Right atrium auricular region (tissue), 2 donors: ENCODE data around the gene CD34. TPM values are rescaled to one million over a fixed set of nuclear protein-coding genes. Genes with fewer than 3 reads are reported as not detected.

Source experiments
- DNase-seq: peaks from one replicate; pipeline ENCODE4 v3.0.0-alpha.2; 2019; ENCODE audit warnings: low spot score
- H3K27ac ChIP-seq, 2 donors: fragments of 200-600 bp; sonication (generic); 1 replicate in 1 of 2; 2 replicates in 1 of 2; pipeline ENCODE4 v1.5.1; 2016 to 2019
- H3K27me3 ChIP-seq, 2 donors: fragments of 200-600 bp; sonication (generic); one replicate each; pipeline versions ENCODE4 v1.5.1 to v1.6.0; 2017 to 2019
- H3K36me3 ChIP-seq: fragments of 200-600 bp; sonication (generic); one replicate; pipeline ENCODE4 v1.5.1; 2016
- H3K4me1 ChIP-seq, 2 donors: fragments of 200-600 bp; sonication (generic); one replicate each; pipeline versions ENCODE4 v1.5.1 to v1.6.0; 2017 to 2019
- H3K4me3 ChIP-seq, 2 donors: fragments of 200-600 bp; sonication (generic); 1 replicate in 1 of 2; 2 replicates in 1 of 2; pipeline ENCODE4 v1.5.1; 2017 to 2019; ENCODE audit warnings: mild to moderate bottlenecking in 1 of 2, moderate library complexity in 1 of 2
- H3K9me3 ChIP-seq, 2 donors: fragments of 200-600 bp; sonication (generic); one replicate each; pipeline ENCODE4 v1.5.1; 2019
- total RNA-seq, 2 donors: library from RNA; depleted of rRNA; stranded (reverse); fragments of >200 nt; gene quantifications; one replicate each; pipeline ENCODE4 v1.1.0, GENCODE V29; 2016
- TF ChIP-seq, protein P1 (sequence below), 2 donors: fragments of 200-600 bp; sonication (generic); IDR thresholded peaks; one replicate each; pipeline ENCODE4 v1.5.1; 2019; ENCODE audit warnings: antibody characterized with exemption in 2 of 2

CD34 gene
- total RNA-seq, 2 donors from 2014 or later, result 76.7 to 76.8 TPM

DNA sequence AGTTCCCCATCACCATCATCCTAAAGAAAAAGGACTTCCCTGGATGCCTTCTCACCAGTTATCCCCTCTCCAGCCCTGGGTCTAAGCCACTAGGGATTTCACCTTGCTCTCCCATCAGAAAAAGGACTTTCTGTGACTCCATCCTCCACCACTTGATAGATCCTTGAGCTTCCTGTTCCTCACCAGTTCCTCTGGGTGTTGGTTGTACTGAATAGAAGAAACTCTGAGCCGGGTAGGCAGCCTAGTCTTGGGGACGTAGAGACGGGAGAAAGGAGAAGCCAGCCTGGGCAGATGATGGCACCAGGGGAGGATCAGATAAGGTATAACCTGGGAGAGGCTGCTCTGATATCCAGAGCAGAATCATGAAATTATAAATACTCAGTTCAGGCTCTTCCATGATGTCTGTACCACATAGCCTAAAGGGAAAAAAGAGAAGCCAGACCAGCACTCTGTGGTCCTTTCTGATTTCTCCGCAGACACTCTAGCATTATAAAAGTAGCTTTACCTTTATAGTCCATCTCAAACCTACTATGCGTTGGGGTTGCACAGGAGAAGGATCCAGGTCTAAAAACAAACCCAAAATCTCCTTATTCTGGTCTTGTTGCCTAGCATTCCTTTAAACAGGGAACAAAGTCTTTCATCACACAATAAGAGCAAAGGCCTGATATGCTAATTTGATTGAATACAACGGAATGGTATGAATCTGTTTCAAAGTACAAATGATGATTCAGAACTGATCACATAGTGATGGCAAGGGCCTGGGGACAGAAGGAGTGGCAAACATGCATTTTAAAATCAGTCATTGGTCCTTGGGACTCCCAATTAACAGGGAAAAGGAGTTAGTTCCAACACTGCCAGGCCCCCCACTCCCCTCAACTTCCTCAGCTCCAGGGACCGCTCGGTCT lies 1.2 kb upstream of the CD34 start:
- Histone ChIP-seq H3K27ac (peak overlapping the region; percentile 84 to 92), H3K4me1 (peaks cover 0 to 52% of the 10 kb centered on the region in 2 donors), H3K27me3 (no peaks in the 10 kb centered on the region), H3K4me3 (peak overlapping the region in 1 of 2 donors; percentile 70), H3K9me3 (no peaks in the 10 kb centered on the region), H3K36me3 (no peaks in the 10 kb centered on the region)
- DNase-seq, result no peak
- TF ChIP-seq, protein P1, sequence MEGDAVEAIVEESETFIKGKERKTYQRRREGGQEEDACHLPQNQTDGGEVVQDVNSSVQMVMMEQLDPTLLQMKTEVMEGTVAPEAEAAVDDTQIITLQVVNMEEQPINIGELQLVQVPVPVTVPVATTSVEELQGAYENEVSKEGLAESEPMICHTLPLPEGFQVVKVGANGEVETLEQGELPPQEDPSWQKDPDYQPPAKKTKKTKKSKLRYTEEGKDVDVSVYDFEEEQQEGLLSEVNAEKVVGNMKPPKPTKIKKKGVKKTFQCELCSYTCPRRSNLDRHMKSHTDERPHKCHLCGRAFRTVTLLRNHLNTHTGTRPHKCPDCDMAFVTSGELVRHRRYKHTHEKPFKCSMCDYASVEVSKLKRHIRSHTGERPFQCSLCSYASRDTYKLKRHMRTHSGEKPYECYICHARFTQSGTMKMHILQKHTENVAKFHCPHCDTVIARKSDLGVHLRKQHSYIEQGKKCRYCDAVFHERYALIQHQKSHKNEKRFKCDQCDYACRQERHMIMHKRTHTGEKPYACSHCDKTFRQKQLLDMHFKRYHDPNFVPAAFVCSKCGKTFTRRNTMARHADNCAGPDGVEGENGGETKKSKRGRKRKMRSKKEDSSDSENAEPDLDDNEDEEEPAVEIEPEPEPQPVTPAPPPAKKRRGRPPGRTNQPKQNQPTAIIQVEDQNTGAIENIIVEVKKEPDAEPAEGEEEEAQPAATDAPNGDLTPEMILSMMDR (IDR thresholded peaks at IDR 0.05), result no peak

DNA sequence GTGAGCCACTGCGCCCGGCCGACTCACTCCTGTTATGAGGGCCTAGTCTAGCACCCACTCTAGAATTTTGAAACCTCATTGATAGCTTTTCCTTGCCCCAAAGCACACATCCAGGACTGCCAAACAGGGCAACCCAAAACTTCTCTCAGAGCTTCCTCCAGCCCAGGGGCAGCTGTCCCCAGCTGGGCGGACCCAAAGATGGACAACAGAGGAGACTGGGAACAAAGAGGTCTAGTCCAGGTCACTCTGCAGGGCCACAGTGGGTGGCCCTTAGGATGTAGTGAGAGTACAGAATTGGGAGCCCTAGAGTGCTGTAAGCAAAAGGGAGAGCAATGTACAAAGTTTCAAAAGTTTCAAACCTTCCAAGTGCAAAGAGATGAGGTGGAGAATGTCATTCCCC lies 1.2 kb downstream of the CD34 start:
- Histone ChIP-seq H3K9me3 (no peaks in the 10 kb centered on the region), H3K27me3 (no peaks in the 10 kb centered on the region), H3K36me3 (no peaks in the 10 kb centered on the region), H3K4me1 (peaks cover 0 to 68% of the 10 kb centered on the region in 2 donors), H3K4me3 (peak overlapping the region; percentile 69 to 70), H3K27ac (peak overlapping the region; percentile 84 to 92)
- DNase-seq, result no peak
- TF ChIP-seq, protein P1 (IDR thresholded peaks at IDR 0.05), result no peak

DNA sequence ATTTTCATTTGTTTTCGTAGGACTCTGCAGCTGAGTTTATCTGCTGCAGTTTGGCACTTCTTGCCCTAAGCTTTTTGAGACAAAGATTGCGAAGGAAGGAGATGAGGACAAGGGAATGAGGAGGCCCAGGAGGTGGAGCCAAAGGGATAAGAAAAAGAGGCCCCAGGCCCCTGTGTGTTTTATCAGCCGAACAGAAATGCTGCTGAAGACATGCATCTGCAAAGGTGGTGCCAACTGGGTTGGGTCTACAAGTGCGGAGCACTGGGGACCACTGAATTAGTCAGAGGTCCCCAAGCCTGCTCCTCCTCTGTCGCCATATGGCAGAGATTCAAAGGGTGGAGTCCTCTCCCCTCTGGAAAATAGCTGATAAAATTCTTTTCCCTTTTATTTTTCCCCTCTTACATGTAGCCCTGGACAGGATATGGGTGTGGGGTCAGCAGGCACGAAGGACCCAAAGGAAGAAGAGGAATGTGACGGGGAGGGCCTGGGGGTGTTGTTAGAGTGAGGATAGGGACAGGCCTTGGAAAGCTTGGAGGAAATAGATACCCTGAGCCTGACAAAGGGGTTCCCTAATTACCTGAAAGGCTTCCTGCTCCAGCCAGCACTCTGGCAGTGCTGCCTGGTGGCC lies 2.7 kb downstream of the CD34 start:
- Histone ChIP-seq H3K4me3 (peak overlapping the region; percentile 69 to 70), H3K27me3 (no peaks in the 10 kb centered on the region), H3K27ac (peak overlapping the region; percentile 84 to 92), H3K36me3 (no peaks in the 10 kb centered on the region), H3K4me1 (peaks cover 0 to 82% of the 10 kb centered on the region in 2 donors), H3K9me3 (no peaks in the 10 kb centered on the region)
- TF ChIP-seq, protein P1 (IDR thresholded peaks at IDR 0.05), result peak in 1 of 2 donors; percentile 52
- peak; percentile 90 for DNase-seq

DNA sequence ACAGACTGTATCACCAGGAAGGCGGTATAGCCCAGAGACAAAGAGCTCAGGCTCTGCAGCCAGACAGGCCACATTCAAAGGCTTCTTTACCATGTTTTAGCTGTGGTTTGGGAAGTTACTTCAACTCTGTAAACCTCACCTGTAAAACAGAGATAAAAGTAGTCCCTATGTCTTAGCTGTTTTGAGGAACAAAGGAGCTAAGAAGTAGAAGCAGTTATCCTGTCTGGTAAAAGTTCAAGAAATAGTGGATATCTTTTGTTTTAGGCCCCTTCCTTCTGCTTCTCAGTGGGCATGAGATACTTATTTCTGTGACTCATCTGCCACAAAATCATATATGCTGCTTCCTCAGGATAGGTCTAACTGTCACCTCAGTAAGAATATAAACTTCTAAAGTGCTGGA lies 6.5 kb downstream of the CD34 start:
- DNase-seq, result no peak
- no peaks in the 10 kb centered on the region for H3K9me3 ChIP-seq
- H3K4me3 ChIP-seq, result no peak overlapping the region
- peak overlapping the region in 1 of 2 donors; percentile 15 for H3K27ac ChIP-seq
- H3K4me1 ChIP-seq, result peaks cover 0 to 68% of the 10 kb centered on the region in 2 donors
- H3K27me3 ChIP-seq, result no peaks in the 10 kb centered on the region
- TF ChIP-seq, protein P1 (IDR thresholded peaks at IDR 0.05), result no peak
- no peaks in the 10 kb centered on the region for H3K36me3 ChIP-seq

DNA sequence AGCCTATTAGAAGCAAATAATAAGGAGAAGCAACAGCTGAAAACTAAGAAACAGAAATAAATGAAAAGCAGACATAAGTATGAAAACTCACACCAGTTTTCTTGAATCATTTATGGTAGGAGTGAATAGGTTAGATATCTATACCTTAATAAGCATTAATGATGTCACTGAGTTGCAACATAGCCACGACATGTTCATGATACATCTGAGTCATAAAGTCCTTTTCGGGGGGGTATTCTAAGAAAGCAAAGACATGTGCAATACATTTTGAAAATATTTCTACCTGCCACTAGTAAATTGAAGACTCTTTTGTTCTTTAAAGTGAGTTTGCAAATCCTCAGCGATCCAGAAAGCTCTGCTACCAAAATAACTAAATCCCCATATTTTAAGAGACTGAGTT lies 7.2 kb downstream of the CD34 start:
- Histone ChIP-seq H3K27ac (peak overlapping the region in 1 of 2 donors; percentile 56), H3K4me3 (no peak overlapping the region), H3K36me3 (peaks cover 3% of the 10 kb centered on the region), H3K9me3 (no peaks in the 10 kb centered on the region), H3K27me3 (no peaks in the 10 kb centered on the region), H3K4me1 (peaks cover 0 to 69% of the 10 kb centered on the region in 2 donors)
- no peak for DNase-seq
- TF ChIP-seq, protein P1 (IDR thresholded peaks at IDR 0.05), result no peak
